ENCODE measurements around the gene ZHX3.

GRCh38 chr20:41142245-41142644 lies 175.3 kb downstream of the ZHX3 start:
- no peak for TF ChIP-seq CTCF (conservative IDR thresholded peaks at IDR 0.05; ENCODE audit: low read length)
- no peak for TF ChIP-seq EZH2phosphoT487 (IDR thresholded peaks at IDR 0.05; ENCODE audit: borderline replicate concordance)
